Measurements from ENCODE around the gene MT1E. TPM values are rescaled to one million over a fixed set of nuclear protein-coding genes. Genes with fewer than 3 reads are reported as not detected.
A peak's percentile ranks its signal among the peaks of the same experiment; 100 is the strongest.

Gene MT1E
- total and polyA plus RNA-seq, 2 of the 13 experiments (the other 11 are each of a cell fraction or from before 2014, with no cell fraction given) = 110 to 1,072 TPM

- TF ChIP-seq POLR2AphosphoS2 (IDR thresholded peaks at IDR 0.05; ENCODE audit: low read depth, low read length) = no peak
- peak; percentile 57 for TF ChIP-seq ZNF205 (CRISPR knock-in tag; IDR thresholded peaks at IDR 0.05)
- no peak for TF ChIP-seq TBX3 (IDR thresholded peaks at IDR 0.05; ENCODE audit: borderline replicate concordance)
- TF ChIP-seq ZNF644 (CRISPR knock-in tag; IDR thresholded peaks at IDR 0.05; ENCODE audit: low read depth) = peak; percentile 60; the same call in 1 of the 2 replicates
- peak; percentile 83; the same call in 1 of the 2 replicates for TF ChIP-seq JUND (CRISPR knock-in tag; IDR thresholded peaks at IDR 0.05)
- TF ChIP-seq ZNF749 (CRISPR knock-in tag; IDR thresholded peaks at IDR 0.05; ENCODE audit: borderline replicate concordance) = peak; percentile 80; the same call in 1 of the 2 replicates
- TF ChIP-seq ZNF496 (CRISPR knock-in tag; IDR thresholded peaks at IDR 0.05; ENCODE audit: insufficient replicate concordance) = no peak
- 0 out of 2 replicates have a peak, but pooled peaks have one; percentile 75 for TF ChIP-seq FOXP4 (CRISPR knock-in tag; IDR thresholded peaks at IDR 0.05)
- TF ChIP-seq ZNF33B (CRISPR knock-in tag; IDR thresholded peaks at IDR 0.05) = peak; percentile 73; the same call in 1 of the 2 replicates
- TF ChIP-seq HOMEZ (CRISPR knock-in tag; IDR thresholded peaks at IDR 0.05; ENCODE audit: low read depth) = no peak
- TF ChIP-seq ZNF570 (CRISPR knock-in tag; IDR thresholded peaks at IDR 0.05; ENCODE audit: borderline replicate concordance) = no peak
- peak; percentile 85 for TF ChIP-seq GABPB1 (CRISPR knock-in tag; IDR thresholded peaks at IDR 0.05)
- TF ChIP-seq, protein P1, sequence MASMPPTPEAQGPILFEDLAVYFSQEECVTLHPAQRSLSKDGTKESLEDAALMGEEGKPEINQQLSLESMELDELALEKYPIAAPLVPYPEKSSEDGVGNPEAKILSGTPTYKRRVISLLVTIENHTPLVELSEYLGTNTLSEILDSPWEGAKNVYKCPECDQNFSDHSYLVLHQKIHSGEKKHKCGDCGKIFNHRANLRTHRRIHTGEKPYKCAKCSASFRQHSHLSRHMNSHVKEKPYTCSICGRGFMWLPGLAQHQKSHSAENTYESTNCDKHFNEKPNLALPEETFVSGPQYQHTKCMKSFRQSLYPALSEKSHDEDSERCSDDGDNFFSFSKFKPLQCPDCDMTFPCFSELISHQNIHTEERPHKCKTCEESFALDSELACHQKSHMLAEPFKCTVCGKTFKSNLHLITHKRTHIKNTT (CRISPR knock-in tag; IDR thresholded peaks at IDR 0.05) = peak; percentile 10; the same call in 1 of the 2 replicates
- TF ChIP-seq MED13 (CRISPR knock-in tag; IDR thresholded peaks at IDR 0.05) = peak; percentile 96
- no peak for TF ChIP-seq ZNF75D (CRISPR knock-in tag; IDR thresholded peaks at IDR 0.05; ENCODE audit: borderline replicate concordance)
- TF ChIP-seq ZFP62 (CRISPR knock-in tag; IDR thresholded peaks at IDR 0.05) = no peak
- peak; percentile 32; the same call in 1 of the 2 replicates for TF ChIP-seq ETV6 (CRISPR knock-in tag; conservative IDR thresholded peaks at IDR 0.05)
- no peak for TF ChIP-seq ARNT (IDR thresholded peaks at IDR 0.05)
- TF ChIP-seq UBTF (CRISPR knock-in tag; IDR thresholded peaks at IDR 0.05) = peak; percentile 84; the same call in 1 of the 2 replicates
- TF ChIP-seq ZNF780A (CRISPR knock-in tag; IDR thresholded peaks at IDR 0.05) = peak; percentile 44; the same call in 1 of the 2 replicates
- TF ChIP-seq JARID2 (CRISPR knock-in tag; IDR thresholded peaks at IDR 0.05; ENCODE audit: insufficient replicate concordance) = no peak
Observed at GRCh38 chr16:56608043-56608875, 17.3 kb upstream of the MT1E start, which contains the start of gene MT2A (continued).

Measured in HepG2 (cell line).